SK-N-MC (cell line): ENCODE results near the gene HEMK1.

Experiments used
- DNase-seq: peaks from one replicate; pipeline ENCODE4 v3.0.0-alpha.2; 2011; ENCODE audit warnings: low read depth, low spot score
- H3K27ac ChIP-seq: fragments of 200-600 bp; sonication (generic); 2 replicates; pipeline ENCODE4 v1.5.1; 2016; ENCODE audit warnings: mixed run types
- H3K36me3 ChIP-seq: fragments of 200-600 bp; sonication (generic); 2 replicates; pipeline ENCODE4 v1.6.1; 2017; ENCODE audit warnings: antibody characterized with exemption, low read length, mixed read lengths; ENCODE audit not compliant: insufficient read depth
- H3K4me3 ChIP-seq: fragments of 200-600 bp; sonication (generic); 2 replicates; pipeline ENCODE4 v1.5.1; 2016
- H3K9ac ChIP-seq: fragments of 200-600 bp; sonication (generic); 2 replicates; pipeline ENCODE4 v1.8.0; 2017; ENCODE audit warnings: mixed run types, mixed read lengths; ENCODE audit not compliant: insufficient read length
- H3K9me3 ChIP-seq: fragments of 200-600 bp; sonication (generic); 2 replicates; pipeline ENCODE4 v1.6.1; 2017; ENCODE audit warnings: low read depth, mild to moderate bottlenecking, antibody characterized with exemption, low read length, moderate library complexity, mixed read lengths
- EZH2 ChIP-seq: fragments of 200-600 bp; sonication (generic); IDR thresholded peaks from one replicate; pipeline ENCODE4 v1.6.1; 2017; ENCODE audit warnings: antibody characterized with exemption
- FOXP2 ChIP-seq: optimal IDR thresholded peaks from 2 replicates; pipeline ENCODE3; 2011; ENCODE audit warnings: mild to moderate bottlenecking, moderate library complexity; ENCODE audit not compliant: insufficient read depth; ENCODE audit errors: extremely low read length, control extremely low read depth
- POLR2AphosphoS5 ChIP-seq: IDR thresholded peaks from 2 replicates; pipeline ENCODE4 v1.6.1; 2012; ENCODE audit warnings: mild to moderate bottlenecking, low read depth, low read length, borderline replicate concordance

HEMK1 gene

DNA sequence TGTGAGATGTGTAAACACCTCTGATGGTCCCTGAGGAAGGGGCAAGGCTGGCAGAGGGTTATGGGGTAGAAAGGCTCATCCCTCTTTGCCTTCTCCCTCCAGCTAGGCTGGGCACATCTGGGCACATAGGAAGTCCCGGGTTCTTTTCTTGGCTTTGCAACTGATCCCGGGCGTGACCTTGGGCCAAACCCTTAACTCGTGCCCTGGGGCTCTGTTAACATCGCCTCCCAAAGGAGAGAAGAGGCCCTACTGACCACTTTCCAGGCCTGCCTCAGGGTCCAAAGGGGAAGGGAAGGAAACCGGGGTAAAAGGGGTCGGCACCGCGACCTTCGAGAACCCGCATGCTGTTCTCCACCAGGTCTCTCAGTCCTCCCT is 2.3 kb upstream of the HEMK1 start:
- no peak overlapping the region for H3K9ac ChIP-seq
- H3K27ac ChIP-seq: no peak overlapping the region
- H3K4me3 ChIP-seq: no peak overlapping the region

DNA sequence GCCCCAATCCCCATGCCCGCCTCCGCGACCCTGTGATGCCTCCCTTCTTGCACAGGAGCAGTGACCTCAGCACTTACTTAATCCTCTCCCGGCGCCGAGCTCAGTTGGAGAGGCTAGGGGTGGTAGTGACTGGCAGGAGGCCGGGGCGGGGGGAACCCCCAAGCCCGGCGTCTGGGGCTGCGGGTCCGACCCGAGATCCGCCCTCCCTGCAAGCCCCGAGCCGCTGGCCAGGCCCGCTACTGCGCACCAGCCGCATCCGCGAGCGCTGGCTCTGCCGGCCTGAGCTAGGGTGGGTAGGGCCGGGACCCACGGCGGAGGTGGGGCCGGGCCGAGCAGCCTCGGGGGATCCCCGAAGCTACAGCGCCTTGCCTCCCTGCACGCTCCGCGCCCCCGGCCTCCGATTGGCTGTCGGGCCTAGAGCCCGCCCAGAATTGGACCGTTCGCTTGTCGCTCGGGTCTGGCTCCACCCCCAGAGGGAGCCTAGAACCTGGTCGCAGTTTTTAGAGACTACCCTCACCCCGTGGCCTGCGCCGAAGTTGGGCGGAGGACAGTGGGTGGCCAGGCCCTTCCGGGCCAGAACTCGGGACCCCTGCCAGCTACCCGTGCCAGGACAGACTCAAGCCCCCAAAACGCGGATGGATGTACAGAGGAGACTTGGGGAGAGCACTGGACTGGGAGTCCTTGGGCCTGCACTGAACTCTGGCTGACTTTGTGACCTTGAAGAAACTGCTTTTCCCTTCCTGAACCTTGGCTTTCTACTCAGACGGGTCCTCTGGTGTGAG is 1.7 kb upstream of the HEMK1 start, which contains the start of gene C3orf18:
Gene C3orf18, minus strand, starts transcription at position 362 of the 782 bp plus-strand sequence. CDS start 2,048 bp downstream, outside the sequence.
- H3K36me3 ChIP-seq: no peaks in the 10 kb centered on the region
- no peaks in the 10 kb centered on the region for H3K9me3 ChIP-seq
- peak within 1 kb of the TSS; percentile 85; the same call in 1 of the 2 replicates for H3K4me3 ChIP-seq
- TF ChIP-seq EZH2: no peak
- no peak for TF ChIP-seq FOXP2
- TF ChIP-seq POLR2AphosphoS5: no peak
- DNase-seq: no peak
- H3K9ac ChIP-seq: no peak within 1 kb of the TSS
- H3K27ac ChIP-seq: no peak within 1 kb of the TSS

More for the DNA sequence above, 2.3 kb upstream of the HEMK1 start:
- no peaks in the 10 kb centered on the region for H3K9me3 ChIP-seq
- H3K36me3 ChIP-seq: no peaks in the 10 kb centered on the region
- TF ChIP-seq FOXP2 (no peak), POLR2AphosphoS5 (no peak), EZH2 (no peak)
- DNase-seq: no peak

DNA sequence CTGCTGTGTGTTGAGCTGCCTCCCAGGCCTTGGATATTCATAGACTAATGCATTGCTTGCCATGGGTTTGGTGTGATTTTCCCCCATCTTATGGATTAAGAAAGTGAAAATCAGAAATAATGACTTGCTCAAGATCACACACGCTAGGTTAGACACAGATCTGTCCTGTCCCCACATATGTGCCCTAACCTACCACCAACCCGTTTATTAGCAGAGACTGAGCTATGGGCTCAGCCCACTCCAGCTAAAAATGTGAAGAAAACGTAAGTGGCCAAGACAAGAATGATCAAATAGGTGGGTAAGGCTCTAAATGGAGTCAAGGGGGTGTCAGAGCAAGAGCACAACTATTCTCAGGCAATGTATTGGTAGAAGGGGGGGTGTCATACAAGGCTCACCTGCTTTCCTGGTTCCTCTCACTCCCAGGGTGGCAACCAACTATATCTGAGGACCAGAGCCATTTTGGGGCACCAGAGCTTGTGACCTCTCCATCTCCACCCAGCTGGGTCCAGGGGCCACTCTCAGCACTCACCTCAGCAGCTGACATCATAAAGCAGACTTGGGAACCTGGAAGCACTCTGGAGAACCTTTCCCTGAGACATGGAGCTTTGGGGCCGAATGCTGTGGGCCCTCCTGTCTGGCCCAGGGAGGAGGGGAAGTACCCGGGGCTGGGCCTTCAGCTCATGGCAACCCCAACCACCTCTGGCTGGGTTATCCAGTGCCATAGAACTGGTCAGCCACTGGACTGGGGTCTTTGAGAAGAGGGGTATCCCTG is 1.4 kb downstream of the HEMK1 start:
- TF ChIP-seq FOXP2 (no peak), POLR2AphosphoS5 (no peak), EZH2 (no peak)
- no peaks in the 10 kb centered on the region for H3K9me3 ChIP-seq
- H3K4me3 ChIP-seq: peak overlapping the region; percentile 85
- no peak overlapping the region for H3K27ac ChIP-seq
- no peak overlapping the region for H3K9ac ChIP-seq
- DNase-seq: no peak
- H3K36me3 ChIP-seq: no peaks in the 10 kb centered on the region

DNA sequence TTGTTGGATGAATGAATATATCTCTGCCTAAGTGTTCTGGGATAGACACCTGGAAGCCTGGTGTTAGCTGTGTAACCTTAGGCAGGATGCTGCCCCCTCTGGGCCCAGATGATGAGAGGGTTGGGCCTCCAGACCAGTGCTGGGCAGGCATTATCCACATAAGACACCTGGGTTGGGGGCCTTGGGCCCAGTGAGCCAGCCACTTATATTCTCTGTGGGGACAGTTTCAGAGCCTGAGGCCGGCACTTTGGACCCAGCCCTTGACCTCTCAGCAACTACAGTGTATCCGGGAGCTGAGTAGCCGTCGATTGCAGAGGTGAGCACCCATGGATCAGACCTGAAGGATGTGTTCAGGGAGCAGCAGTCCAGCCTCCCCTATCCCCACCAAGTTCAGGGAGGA is 2.2 kb downstream of the HEMK1 start:
- TF ChIP-seq EZH2: no peak
- TF ChIP-seq FOXP2: no peak
- TF ChIP-seq POLR2AphosphoS5: no peak
- Histone ChIP-seq H3K27ac (no peak overlapping the region), H3K36me3 (no peaks in the 10 kb centered on the region), H3K4me3 (no peak overlapping the region), H3K9ac (no peak overlapping the region), H3K9me3 (no peaks in the 10 kb centered on the region)
- no peak for DNase-seq

DNA sequence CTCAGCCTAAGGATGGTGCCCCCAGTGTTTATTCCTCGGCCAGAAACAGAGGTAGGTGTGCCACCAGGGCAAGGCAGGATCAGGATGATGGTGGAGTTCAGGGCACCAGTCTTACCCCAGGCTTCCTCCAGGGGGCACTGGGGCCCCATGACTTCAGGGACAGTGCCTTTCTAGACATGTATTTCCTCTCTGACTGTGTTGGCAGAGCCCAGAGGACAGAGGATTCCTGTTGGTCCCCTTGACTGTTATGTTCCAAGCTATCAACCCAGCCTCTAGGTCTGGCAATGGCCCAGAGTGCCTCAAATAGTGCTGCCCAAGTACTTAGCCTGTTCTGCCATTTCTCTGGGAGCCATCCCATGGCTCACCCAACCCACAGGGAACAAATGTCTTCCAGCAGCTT is 2.8 kb downstream of the HEMK1 start:
- H3K9ac ChIP-seq: no peak overlapping the region
- no peak overlapping the region for H3K27ac ChIP-seq
- H3K4me3 ChIP-seq: no peak overlapping the region
- no peak for TF ChIP-seq EZH2
- TF ChIP-seq POLR2AphosphoS5: no peak
- TF ChIP-seq FOXP2: no peak
- no peak for DNase-seq
- H3K36me3 ChIP-seq: no peaks in the 10 kb centered on the region
- H3K9me3 ChIP-seq: no peaks in the 10 kb centered on the region

DNA sequence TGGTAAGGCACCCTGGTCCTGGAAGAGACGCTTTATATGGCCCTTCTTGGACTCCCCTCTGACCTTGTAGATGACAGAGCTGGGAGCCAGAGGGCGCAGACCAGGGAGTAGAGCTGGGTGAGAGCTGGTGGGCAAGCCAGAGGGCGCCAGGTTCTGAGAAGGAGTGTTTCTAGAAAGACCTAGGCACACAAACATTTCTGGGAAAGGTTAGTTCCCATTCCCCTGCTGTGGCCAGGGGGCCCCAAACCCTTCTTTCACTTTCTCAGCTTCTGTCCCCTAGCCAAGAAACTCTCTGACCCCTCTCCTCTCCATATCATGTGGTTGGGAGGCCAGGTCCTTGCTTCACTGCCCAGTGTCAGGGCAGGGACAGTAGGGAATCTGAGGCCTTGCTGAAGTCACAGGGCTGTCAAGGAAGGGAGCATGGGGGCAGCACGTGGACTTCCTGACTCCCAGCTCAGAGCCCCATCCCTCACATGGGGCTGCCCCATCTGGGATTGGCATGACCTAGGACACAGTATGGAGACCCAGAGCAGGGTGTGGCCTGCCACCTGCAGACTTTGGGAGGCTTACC is 3.6 kb downstream of the HEMK1 start:
- Histone ChIP-seq H3K4me3 (no peak overlapping the region), H3K9ac (no peak overlapping the region), H3K27ac (no peak overlapping the region), H3K36me3 (no peaks in the 10 kb centered on the region), H3K9me3 (no peaks in the 10 kb centered on the region)
- no peak for DNase-seq
- TF ChIP-seq POLR2AphosphoS5: no peak
- no peak for TF ChIP-seq EZH2
- TF ChIP-seq FOXP2: no peak

DNA sequence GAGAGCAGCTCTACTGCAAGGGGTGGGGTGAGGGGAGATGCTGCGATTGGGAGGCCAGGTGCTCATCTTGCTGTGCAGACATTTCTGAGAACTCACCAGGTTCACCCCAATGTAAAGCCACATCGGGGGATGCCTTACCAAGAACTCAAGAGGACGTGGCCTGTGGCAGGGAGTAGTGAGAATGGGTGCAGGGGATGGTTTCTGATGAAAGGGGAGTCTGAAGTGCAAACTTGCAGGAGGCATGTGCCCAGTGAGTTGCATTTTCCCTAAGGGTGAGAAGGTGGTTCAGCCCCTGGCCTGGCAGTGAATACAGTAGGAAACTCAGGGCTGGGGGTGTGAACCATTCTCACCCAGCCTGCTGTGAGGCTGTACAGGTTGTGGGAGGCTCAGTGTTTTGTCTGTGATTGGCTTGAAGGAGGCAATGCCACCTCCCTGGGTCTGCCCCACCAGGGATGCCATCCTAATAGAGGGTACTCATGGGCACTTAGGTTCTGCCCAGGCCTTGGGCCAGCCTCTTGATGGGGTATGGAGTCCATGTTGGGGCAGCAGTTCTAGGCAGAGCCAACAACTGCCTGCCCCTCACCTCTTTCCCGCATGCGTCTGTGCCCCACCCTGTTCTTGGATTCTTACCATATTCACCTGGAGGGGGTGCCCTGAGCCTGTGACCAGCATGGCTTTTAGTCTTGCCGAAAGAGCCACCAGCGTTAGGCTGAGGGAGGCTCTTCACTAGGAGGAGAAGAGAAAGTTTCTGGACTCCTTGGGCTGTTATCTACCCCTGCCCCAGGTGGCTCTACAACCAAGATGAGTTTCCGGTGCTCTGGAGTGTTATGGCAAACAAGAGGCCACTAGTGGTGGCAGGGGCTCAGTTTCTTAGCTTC is 4.5 kb downstream of the HEMK1 start:
- no peak for DNase-seq
- H3K9ac ChIP-seq: no peak overlapping the region
- no peak overlapping the region for H3K27ac ChIP-seq
- no peaks in the 10 kb centered on the region for H3K36me3 ChIP-seq
- no peaks in the 10 kb centered on the region for H3K9me3 ChIP-seq
- TF ChIP-seq POLR2AphosphoS5: no peak
- no peak for TF ChIP-seq EZH2
- TF ChIP-seq FOXP2: no peak
- H3K4me3 ChIP-seq: no peak overlapping the region

DNA sequence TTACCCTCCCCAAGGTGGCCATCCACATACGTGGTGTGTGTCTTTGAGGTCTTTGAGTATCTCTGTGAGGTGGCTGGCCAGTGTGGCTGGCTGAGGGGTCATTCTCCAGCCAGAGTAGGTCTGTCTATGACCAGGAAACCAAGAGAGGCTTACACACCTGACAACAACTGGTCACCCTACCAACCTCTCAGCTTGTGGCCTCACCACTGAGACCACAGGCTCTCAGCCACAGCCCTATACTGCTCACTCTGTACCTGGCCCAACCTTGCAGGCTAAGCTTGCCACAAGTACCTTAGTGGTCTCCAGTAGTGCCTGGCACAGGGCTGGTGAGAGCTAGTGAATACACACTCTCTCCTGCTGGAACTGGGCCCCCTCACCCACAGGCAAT is 5.1 kb downstream of the HEMK1 start:
- Histone ChIP-seq H3K27ac (no peak overlapping the region), H3K4me3 (no peak overlapping the region), H3K9me3 (no peaks in the 10 kb centered on the region), H3K9ac (no peak overlapping the region), H3K36me3 (no peaks in the 10 kb centered on the region)
- TF ChIP-seq FOXP2: no peak
- no peak for TF ChIP-seq POLR2AphosphoS5
- TF ChIP-seq EZH2: no peak
- DNase-seq: no peak
